ENCODE data around the gene GTPBP10.
A peak's percentile ranks its signal among the peaks of the same experiment; 100 is the strongest.

The GTPBP10 gene

GRCh38 chr7:90383422-90383821 is 36.9 kb downstream of the GTPBP10 start:
- no peak for DNase-seq

DNA sequence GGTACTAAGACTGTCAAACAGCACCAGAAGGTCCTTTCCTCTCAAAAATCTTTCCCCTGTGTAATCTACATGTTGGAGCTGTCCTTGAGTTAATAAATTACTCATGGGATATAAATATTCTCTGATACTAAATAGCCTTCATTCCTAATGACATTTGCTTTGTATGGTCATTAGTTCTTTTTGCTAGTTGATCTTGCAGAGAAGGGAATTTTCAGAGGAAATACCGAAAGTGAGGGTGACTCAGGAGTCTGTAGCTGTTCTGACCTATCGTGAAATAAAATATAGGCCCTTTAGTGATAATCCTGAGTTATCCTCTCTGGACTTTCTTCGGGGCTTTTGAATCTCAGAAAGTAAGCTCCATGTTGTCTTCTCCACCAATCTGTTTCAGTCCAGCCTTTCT is 37.3 kb downstream of the GTPBP10 start:
- no peak for DNase-seq

DNA sequence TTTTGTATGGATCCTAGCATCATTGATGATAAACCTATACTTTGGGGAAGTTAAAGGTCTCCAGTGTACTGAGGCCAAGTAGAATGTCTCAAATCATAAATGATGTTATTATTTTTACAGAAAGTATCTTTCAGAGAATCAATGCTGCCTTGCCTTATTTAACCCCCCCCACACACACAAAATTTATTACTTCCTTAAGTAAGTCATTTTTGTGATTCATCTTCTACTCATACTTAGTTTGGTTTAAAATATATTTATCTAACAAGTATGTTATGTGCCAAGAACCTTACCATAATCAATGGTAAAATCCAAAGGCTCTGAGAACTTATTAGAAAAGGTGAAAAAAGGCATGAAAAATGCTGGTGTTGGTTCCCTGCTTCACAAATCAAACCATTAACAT is 37.9 kb downstream of the GTPBP10 start:
- no peak for DNase-seq

DNA sequence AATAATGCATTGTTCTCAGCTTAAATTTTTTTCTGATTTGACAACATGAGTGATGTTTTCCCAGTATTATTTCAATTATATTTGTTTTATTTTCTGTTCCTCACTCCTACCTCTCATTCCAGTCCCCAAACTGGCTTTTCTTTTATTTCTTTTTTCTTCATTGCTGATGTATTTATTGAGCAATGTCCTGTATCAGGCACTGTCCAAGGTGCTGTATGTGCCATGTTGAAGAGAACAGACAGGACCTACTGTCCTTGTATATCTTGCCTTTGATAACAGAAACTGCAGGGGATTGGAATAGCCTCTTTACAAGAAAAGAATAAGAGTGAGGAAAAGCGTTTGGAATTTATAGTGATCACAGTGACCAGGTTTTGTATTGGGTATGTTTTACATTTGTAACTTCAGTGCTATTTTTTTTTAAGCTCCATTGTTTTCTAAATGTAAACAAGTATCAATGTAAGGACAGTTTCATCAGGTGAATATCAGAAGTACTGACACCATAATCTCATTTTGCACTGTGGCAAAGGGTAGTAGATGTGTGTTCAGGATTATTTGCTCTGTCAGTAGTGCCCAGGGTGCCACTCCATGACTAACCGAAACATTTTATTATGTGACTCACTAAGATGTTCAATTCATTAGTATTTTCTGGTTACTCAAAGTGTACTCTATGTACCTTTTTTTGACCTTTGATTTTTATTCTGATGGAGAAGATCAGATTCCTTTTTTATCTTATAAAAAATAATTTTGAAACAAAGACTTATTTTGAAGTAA is 41.1 kb downstream of the GTPBP10 start:
- no peak for DNase-seq

- DNase-seq, result no peak
Observed at GRCh38 chr7:90390926-90391325, 44.4 kb downstream of the GTPBP10 start.

- no peak for DNase-seq
Observed at GRCh38 chr7:90391488-90391887, 45.0 kb downstream of the GTPBP10 start.

DNA sequence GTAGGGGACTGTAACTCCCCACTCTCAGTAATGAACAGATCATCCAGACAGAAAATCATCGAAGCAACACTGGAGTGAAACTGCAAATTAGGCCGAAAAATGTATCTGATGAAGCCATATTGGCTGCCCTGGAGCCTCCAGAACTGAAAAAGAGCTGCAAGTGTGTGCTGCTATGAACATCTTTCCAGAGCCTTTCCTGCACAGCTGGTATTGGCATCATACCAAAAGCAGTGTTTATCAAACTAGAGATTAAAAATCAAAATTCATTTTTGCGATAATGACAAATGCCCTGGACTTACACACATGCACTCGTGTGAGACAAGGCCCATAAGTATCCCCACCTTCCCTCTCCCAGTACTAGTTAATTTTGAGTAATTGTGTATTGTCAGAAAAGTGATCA is 49.9 kb downstream of the GTPBP10 start:
- no peak for DNase-seq

GRCh38 chr7:90401989-90402388 is 55.5 kb downstream of the GTPBP10 start:
- DNase-seq, result no peak

DNA sequence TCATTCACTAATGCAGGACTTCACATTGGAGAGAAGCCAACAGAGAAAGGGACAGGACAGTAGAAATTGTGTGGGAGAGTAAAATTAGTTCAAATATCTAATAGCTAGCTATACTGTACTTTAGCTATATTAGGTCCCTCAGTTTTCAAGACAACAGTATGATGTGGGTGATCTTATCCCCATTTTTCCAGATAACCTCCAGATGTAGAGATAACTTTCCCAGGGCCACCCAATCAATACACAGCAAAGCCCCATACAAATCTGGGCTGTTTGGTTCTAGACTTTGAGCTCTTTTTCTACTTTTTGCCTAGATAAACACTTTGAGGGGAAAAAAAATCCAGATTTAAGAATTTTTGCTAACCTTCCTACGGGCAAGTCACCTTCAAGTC is 56.3 kb downstream of the GTPBP10 start:
- DNase-seq, result no peak

GRCh38 chr7:90403174-90404113 is 56.9 kb downstream of the GTPBP10 start, which contains the start of gene CLDN12:
TSS of gene CLDN12 (plus strand) at chr7:90403461. CDS start at chr7:90412677, 9,216 bp downstream.
- DNase-seq, result peak; percentile 68 to 77

GRCh38 chr7:90404777-90405176 is 58.3 kb downstream of the GTPBP10 start:
- no peak for DNase-seq

GRCh38 chr7:90407484-90407821 is 60.9 kb downstream of the GTPBP10 start:
- no peak for DNase-seq

GRCh38 chr7:90408142-90408541 is 61.6 kb downstream of the GTPBP10 start:
- DNase-seq, result no peak

DNA sequence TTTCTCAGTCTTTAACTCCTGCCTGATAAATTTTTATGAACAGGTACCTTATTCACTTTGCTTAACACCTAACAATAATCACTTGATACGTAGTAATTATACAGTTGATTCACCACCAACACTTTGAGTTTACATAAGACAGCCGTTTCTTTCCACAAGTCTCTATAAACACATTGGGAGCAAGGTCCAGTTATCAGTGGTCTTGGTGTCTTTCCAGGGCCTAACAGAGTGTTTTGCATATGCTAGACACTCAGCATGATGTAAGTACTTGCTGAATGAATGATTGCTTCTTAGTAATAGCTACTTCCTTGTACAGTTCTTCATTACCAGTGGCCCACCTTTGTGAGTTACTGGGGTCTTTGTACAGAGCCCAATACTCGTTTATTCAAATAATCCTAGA is 63.2 kb downstream of the GTPBP10 start:
- DNase-seq, result no peak

GRCh38 chr7:90411510-90411909 is 65.0 kb downstream of the GTPBP10 start:
- no peak for DNase-seq

DNA sequence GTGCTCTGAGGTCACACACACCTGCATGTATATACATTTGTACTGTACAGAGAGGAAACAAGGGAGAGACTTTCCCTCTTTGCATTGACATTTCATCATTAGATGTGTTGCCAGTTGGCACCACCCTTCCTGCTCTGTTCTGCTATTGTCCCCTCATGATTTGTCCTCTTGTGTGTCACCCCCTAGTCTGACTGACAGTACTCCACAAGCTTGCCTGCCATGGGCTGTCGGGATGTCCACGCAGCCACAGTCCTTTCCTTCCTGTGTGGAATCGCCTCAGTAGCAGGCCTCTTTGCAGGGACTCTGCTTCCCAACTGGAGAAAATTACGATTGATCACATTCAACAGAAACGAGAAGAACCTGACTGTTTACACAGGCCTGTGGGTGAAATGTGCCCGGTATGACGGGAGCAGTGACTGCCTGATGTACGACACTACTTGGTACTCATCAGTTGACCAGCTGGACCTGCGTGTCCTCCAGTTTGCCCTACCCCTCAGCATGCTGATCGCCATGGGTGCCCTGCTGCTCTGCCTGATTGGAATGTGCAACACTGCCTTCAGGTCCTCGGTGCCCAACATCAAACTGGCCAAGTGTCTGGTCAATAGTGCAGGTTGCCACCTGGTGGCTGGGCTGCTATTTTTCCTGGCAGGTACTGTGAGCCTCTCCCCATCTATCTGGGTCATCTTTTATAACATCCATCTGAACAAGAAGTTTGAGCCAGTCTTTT is 66.1 kb downstream of the GTPBP10 start:
- DNase-seq, result peak; percentile 26 to 33

GRCh38 chr7:90413185-90413528 is 66.6 kb downstream of the GTPBP10 start:
- DNase-seq, result no peak

DNA sequence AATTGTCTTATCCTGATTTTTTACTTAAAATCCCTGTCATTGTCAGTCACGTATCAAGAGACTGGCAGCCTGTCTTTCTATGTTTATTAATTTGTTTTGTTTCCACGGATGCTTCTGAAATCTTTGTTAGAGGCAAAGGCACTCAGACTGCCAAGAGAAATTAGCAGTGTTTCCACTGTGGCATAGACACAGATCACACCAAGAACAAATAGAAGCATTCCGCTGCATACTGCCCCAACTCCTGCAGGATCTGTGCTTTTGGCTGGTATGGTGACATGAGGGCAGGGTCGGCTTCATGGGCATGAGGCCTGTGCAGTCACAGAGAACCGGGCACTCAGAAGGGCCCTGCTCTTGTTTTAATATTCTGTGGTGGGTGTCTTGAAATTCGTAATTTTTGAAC is 75.1 kb downstream of the GTPBP10 start:
- DNase-seq, result no peak

DNA sequence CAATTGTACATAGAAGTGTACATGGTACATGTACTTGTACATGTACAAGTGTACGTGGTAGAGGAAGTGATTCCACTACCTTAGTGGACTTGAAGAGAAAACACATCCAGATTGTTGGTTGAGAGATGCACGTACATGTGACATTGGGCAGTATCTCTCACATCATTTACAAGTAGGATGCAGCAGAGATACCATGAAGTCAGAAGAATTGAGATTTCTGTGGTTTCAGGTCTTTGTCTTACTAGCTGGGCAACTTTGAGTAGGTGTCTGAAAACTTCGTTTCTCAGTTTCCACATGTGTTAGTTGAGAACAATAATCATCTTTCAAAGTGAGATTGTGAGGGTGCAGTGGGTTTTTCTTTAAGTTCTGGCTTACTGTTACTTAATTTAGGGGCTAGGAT is 78.2 kb downstream of the GTPBP10 start:
- no peak for DNase-seq

DNA sequence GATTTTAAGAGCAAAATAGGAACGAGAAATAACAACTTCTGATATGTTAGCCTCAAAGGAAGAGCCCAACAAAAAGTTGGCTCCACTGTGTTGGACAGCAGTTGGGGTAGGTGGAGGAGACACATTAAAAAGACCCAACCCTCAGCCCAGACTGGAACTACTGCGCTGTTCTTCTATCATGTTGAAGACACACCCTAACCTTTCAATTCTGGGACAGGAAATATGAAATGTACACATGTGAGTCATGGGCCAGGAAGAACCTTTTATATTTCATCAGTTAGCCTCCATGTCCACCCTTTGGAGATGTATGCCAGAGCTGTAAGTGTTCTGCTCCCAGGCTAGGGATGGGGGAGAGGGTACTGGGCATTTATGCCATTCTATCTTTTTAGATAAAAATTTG is 78.9 kb downstream of the GTPBP10 start:
- DNase-seq, result no peak

GRCh38 chr7:90430614-90431460 is 84.3 kb downstream of the GTPBP10 start:
- DNase-seq, result no peak

- DNase-seq, result no peak
Observed at GRCh38 chr7:90432752-90433151, 86.2 kb downstream of the GTPBP10 start.

- no peak for DNase-seq
Observed at GRCh38 chr7:90433221-90433620, 86.7 kb downstream of the GTPBP10 start.

Data from activated CD4-positive, alpha-beta T cell treated with anti-CD3 and anti-CD28 coated beads, Interleukin-2, amount 50 U/mL, for 48 hours (primary cell).